GM18868 (cell line): ENCODE measurements around the gene MDH1B.

Experiments used
- ATAC-seq: cut with Tn5 transposase; IDR thresholded peaks from one replicate; pipeline ENCODE4 v1.9.1; 2021; ENCODE audit warnings: mild to moderate bottlenecking, moderate library complexity; ENCODE audit not compliant: unreplicated experiment

Gene MDH1B

DNA sequence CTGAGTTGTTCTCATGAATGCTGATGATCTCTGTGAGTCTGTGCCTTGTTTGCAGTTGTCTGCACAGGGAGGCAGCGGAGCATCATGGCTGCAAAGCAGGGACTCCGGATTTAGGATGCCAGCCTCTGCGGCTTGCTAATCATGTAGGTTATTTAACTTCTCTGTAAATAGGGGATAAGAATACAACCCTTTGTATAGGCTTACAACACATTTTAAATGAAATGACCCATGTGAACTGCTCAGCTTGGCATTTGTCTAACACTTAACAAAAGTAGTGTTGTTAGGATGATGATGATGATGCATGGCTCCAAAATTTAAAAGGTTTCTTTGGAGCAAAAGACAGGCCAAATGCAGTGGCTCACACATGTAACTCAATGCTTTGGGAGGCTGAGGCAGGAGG, 66.3 kb downstream of the MDH1B start:
- ATAC-seq = no peak

DNA sequence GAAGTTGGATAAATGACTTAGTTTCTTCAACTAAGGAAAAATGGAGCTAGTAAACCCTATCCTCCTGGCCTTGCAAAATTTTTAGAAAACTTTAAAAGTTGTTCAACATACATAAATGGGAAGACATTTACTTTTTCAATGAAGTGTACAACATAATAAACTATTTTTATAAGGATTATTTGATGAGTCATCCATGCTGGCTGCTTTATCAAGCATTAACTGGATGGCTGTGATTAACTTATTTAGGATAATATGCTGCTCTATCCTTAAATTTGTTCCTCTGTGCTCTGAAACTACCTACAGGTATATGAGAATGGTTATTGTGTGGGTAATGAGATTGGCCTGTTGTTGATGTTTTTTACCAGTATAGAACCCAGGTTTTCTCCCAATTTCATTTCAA, 68.2 kb downstream of the MDH1B start:
- ATAC-seq = no peak

DNA sequence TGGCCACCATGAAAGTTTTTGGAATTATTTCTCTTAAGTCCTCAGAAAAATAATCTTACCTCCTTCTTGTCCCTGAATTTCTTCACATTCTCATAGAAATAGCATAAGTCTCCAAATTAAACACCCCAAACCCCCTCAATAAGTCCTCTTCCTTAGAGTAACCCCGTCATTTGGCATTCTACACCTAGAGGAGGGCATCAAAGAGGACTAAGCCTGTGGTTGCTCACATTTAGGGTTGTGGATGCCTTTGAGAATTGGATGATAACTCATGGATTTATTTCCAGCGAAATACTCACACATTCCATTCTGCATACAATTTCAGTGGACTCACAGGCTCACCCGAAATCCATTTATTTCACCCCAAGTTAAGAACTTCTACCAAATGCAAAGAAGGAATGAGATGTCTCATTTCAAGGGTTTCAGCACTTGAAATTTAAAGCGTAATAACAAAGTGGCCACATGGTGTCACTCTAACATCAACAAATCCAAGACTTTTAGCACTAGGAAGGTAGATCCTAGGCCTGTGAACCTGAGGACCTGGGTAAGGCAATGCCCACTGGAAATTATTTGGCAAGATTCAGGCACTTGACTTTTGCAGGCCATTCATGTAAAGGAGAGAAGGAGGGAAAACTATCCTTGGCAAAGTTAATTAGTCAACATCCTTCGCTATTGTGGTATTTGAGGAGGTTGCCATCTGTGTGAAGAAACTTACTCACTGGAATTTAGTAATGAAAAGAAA, 71.6 kb downstream of the MDH1B start:
- peak; percentile 78 for ATAC-seq

GRCh38 chr2:206692971-206693370, 72.2 kb downstream of the MDH1B start:
- no peak for ATAC-seq

- ATAC-seq = no peak
These were observed 76.1 kb downstream of the MDH1B start for GRCh38 chr2:206688990-206689389.

DNA sequence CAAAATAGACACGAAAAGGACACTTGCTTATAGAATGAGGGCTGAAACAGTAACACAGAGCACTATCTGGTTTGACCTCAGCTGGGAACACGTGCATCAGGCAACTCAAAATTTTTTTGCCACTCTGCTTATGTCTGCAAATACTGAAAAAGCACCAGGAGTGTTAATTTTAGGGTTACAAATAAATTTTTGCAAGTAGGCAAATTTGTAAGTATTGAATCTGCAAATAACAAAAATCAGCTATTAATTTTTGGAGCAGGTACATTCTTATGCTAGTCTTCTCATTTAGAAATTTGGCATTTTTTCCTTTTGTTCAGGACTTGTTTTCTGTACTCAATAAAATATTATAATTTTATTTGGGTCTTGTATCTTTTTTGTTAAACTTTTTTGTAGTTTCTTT, 76.7 kb downstream of the MDH1B start:
- no peak for ATAC-seq
